IMR-90 (cell line): ENCODE measurements around the gene FOXK1.

Experiments
- BHLHE40 ChIP-seq: fragments of 150-350 bp; IDR thresholded peaks from 2 replicates; pipeline ENCODE4 v1.6.1; 2016; ENCODE audit warnings: mild to moderate bottlenecking, low read depth, low read length
- CEBPB ChIP-seq: IDR thresholded peaks from 2 replicates; pipeline ENCODE4 v1.6.1; 2012; ENCODE audit warnings: low read depth, low read length, improper control_type of control experiment
- FOS ChIP-seq: fragments of 150-350 bp; IDR thresholded peaks from 2 replicates; pipeline ENCODE4 v1.6.1; 2016; ENCODE audit warnings: low read depth, low read length
- MAZ ChIP-seq: IDR thresholded peaks from 2 replicates; pipeline ENCODE4 v1.6.1; 2012; ENCODE audit warnings: low read depth, mild to moderate bottlenecking, low read length, improper control_type of control experiment, moderate library complexity, borderline replicate concordance
- MXI1 ChIP-seq: IDR thresholded peaks from 2 replicates; pipeline ENCODE4 v1.6.1; 2012; ENCODE audit warnings: low read depth, mild to moderate bottlenecking, low read length, moderate library complexity, borderline replicate concordance
- POLR2A ChIP-seq: IDR thresholded peaks from 2 replicates; pipeline ENCODE4 v1.6.1; 2012; ENCODE audit warnings: mild to moderate bottlenecking, low read depth, low read length
- RAD21 ChIP-seq: IDR thresholded peaks from 2 replicates; pipeline ENCODE4 v1.6.1; 2012; ENCODE audit warnings: low read length, improper control_type of control experiment
- RCOR1 ChIP-seq: IDR thresholded peaks from 2 replicates; pipeline ENCODE4 v1.6.1; 2012; ENCODE audit warnings: mild to moderate bottlenecking, low read length, improper control_type of control experiment; ENCODE audit not compliant: insufficient replicate concordance
- RFX5 ChIP-seq: IDR thresholded peaks from 2 replicates; pipeline ENCODE4 v1.8.0; 2012; ENCODE audit warnings: low read depth, mild to moderate bottlenecking, low read length, moderate library complexity
- SMC3 ChIP-seq: fragments of 150-350 bp; IDR thresholded peaks from 2 replicates; pipeline ENCODE4 v1.6.1; 2016; ENCODE audit warnings: low read depth, mild to moderate bottlenecking, antibody characterized with exemption, low read length, moderate library complexity
- TF ChIP-seq, protein P1 (sequence below): conservative IDR thresholded peaks from 2 replicates; pipeline ENCODE4 v1.5.1; 2012; ENCODE audit warnings: mild to moderate bottlenecking, low read depth, low read length, improper control_type of control experiment
- TF ChIP-seq, protein P2 (sequence below): fragments of 150-350 bp; IDR thresholded peaks from 2 replicates; pipeline ENCODE4 v1.6.1; 2017; ENCODE audit warnings: mild to moderate bottlenecking, antibody characterized with exemption, low read length, low read depth

- TF ChIP-seq, protein P1, sequence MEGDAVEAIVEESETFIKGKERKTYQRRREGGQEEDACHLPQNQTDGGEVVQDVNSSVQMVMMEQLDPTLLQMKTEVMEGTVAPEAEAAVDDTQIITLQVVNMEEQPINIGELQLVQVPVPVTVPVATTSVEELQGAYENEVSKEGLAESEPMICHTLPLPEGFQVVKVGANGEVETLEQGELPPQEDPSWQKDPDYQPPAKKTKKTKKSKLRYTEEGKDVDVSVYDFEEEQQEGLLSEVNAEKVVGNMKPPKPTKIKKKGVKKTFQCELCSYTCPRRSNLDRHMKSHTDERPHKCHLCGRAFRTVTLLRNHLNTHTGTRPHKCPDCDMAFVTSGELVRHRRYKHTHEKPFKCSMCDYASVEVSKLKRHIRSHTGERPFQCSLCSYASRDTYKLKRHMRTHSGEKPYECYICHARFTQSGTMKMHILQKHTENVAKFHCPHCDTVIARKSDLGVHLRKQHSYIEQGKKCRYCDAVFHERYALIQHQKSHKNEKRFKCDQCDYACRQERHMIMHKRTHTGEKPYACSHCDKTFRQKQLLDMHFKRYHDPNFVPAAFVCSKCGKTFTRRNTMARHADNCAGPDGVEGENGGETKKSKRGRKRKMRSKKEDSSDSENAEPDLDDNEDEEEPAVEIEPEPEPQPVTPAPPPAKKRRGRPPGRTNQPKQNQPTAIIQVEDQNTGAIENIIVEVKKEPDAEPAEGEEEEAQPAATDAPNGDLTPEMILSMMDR, result no peak
- no peak for TF ChIP-seq RAD21
- TF ChIP-seq POLR2A, result no peak
- TF ChIP-seq MXI1, result no peak
- no peak for TF ChIP-seq SMC3
- TF ChIP-seq CEBPB, result no peak
- TF ChIP-seq, protein P2, sequence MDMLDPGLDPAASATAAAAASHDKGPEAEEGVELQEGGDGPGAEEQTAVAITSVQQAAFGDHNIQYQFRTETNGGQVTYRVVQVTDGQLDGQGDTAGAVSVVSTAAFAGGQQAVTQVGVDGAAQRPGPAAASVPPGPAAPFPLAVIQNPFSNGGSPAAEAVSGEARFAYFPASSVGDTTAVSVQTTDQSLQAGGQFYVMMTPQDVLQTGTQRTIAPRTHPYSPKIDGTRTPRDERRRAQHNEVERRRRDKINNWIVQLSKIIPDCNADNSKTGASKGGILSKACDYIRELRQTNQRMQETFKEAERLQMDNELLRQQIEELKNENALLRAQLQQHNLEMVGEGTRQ, result no peak
- no peak for TF ChIP-seq RFX5
- no peak for TF ChIP-seq FOS
- TF ChIP-seq BHLHE40, result no peak
- no peak for TF ChIP-seq RCOR1
- TF ChIP-seq MAZ, result no peak
Observed at GRCh38 chr7:4749798-4750197, 67.7 kb downstream of the FOXK1 start.
